GM10248 (cell line): ENCODE measurements around the gene ZIC1.

Source experiments
- CTCF ChIA-PET: fragments of 300-600 bp; sonication (Branson Sonifier 250); formaldehyde crosslinking; extraction: SDS; loops from one replicate; lab custom pipeline; 2021; ENCODE audit warnings: antibody characterized with exemption; lab: Yijun Ruan, JAX
- POLR2A ChIA-PET: fragments of 350-650 bp; sonication (Branson Sonifier 250); formaldehyde crosslinking; extraction: SDS; loops from one replicate; lab custom pipeline; 2020; ENCODE audit warnings: antibody characterized with exemption; lab: Yijun Ruan, JAX
- DNase-seq: peaks from one replicate; pipeline ENCODE4 v3.0.0; 2012; ENCODE audit errors: extremely low spot score
- TF ChIP-seq, protein P1 (sequence below): IDR thresholded peaks from 2 replicates; pipeline ENCODE4 v1.5.1; 2012; ENCODE audit warnings: mild to moderate bottlenecking, low read depth; ENCODE audit errors: extremely low read depth, missing control alignments, control extremely low read depth

Gene ZIC1

DNA sequence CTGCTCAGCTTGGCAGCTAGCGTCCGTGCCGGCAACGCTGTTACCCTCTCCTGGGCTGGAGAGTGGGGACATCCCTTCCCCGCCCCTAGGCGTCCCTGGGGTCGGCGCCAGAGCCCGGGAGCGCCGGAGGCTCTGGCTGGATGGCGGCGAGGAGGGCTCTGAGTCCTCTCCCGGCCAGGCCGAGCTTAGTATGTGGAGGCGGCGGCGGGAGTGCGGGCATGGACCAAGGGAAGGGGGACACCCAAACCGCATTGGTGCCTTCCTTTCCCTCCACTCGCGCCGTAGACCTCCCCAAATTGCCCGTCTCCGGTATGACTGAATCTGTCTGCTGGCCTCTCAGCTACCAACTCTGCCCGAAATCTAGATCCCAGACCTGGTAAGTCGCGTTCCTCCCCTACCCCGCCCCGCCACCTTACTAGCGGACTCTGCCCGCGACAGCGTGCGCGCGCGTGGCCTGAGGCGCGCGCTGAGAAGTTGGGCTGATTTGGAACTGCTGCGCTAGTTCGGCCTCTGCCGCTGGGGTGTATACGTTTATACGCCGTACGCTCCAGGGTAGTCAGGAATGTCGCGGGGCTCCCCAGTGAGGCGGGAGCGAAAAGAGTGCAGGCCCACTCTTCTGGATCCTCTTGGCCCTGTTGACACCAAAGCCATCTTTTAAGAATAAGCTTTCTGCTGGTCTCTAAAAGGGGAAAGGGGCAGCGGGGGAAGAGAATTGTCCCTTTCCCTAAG is 12.2 kb downstream of the ZIC1 start:
- no peak for DNase-seq
- ChIA-PET CTCF (no interaction called here), POLR2A (no interaction called here)
- TF ChIP-seq, protein P1, sequence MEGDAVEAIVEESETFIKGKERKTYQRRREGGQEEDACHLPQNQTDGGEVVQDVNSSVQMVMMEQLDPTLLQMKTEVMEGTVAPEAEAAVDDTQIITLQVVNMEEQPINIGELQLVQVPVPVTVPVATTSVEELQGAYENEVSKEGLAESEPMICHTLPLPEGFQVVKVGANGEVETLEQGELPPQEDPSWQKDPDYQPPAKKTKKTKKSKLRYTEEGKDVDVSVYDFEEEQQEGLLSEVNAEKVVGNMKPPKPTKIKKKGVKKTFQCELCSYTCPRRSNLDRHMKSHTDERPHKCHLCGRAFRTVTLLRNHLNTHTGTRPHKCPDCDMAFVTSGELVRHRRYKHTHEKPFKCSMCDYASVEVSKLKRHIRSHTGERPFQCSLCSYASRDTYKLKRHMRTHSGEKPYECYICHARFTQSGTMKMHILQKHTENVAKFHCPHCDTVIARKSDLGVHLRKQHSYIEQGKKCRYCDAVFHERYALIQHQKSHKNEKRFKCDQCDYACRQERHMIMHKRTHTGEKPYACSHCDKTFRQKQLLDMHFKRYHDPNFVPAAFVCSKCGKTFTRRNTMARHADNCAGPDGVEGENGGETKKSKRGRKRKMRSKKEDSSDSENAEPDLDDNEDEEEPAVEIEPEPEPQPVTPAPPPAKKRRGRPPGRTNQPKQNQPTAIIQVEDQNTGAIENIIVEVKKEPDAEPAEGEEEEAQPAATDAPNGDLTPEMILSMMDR = no peak

DNA sequence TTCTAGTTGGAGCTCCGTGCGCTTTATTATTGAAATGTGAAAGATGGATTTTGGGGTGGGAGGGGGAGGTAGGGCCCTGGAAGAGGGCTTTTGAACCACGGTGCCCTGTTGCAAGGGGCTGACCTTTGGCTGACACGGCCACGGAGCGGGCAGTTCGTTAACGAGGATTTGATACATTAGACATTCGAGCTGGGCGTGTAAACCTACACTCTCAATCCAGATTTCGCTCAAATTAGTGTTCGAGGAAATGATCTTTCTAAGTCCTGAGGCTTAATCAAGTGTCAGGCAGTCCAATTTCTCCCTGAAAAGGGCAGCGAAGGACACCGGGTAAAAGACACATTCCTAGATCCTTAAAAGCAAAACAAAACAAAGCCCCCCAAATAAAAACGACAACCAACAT is 13.0 kb downstream of the ZIC1 start:
- POLR2A ChIA-PET = no interaction called here

DNA sequence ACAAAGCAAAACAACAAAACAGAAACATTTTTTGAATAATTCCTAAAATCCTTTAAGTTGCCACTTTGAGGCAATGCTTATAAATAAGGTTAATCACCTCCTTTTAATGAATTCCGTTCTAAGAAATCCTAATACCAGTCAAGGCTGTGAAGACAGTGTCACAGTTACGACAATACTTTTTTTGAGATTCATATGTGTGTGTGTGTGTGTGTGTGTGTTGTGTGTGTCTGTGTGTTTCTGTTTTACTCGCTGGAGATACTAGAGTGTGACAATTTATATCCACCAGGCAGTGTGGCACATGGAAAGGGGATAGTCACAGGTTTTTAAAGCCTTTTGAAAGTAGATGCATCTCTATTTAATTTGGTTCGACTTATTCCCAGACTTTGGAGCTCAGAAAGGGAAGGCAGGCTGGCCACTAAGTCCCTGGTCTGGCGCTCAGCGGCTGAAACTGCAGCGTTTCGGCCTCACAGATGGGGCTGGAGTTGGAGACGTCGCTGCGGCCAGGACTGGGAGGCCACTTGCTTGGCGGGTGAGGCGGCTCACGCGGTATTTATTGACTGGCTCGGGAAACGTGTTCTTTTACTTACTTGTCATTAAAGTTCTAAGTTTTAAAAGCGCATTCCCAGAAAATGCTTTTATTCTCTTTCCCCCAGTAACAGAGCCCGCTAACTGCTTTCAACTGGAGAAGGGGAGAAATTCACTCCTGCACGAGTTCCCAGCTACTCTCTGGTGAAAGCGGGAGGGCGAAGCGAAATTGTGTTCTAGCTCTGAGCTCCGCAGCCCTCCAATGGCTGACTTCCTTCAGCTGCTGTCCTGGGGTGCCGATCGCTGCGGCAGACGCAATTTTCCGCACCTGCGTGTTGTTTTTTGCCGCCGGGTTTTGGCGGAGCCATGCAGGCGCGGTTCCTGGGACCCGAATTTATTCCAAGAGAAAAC is 13.7 kb downstream of the ZIC1 start:
- CTCF ChIA-PET = interaction anchor here (1.2 kb wide), 1 partner anchor 11 kb away, joined by 3 read pairs; no protein-coding TSS in a partner anchor
- DNase-seq = no peak
- TF ChIP-seq, protein P1 = no peak
- POLR2A ChIA-PET = no interaction called here

More for the DNA sequence above, 13.0 kb downstream of the ZIC1 start:
- no peak for DNase-seq
- TF ChIP-seq, protein P1 = no peak
- CTCF ChIA-PET = no interaction called here

DNA sequence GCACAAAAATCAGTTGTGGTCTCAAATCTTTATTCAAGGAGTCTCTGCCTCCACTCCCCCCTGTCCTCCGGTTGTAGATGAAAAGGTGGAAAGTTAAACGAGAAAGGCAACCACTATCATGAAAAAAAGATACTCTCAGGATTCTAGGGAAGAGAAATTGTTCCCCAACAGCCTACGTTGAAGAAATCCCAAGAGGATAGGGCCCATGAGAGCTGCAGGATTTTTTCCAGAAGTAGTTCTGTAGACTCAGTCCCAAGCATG is 14.3 kb downstream of the ZIC1 start:
- POLR2A ChIA-PET = no interaction called here
- TF ChIP-seq, protein P1 = no peak

DNA sequence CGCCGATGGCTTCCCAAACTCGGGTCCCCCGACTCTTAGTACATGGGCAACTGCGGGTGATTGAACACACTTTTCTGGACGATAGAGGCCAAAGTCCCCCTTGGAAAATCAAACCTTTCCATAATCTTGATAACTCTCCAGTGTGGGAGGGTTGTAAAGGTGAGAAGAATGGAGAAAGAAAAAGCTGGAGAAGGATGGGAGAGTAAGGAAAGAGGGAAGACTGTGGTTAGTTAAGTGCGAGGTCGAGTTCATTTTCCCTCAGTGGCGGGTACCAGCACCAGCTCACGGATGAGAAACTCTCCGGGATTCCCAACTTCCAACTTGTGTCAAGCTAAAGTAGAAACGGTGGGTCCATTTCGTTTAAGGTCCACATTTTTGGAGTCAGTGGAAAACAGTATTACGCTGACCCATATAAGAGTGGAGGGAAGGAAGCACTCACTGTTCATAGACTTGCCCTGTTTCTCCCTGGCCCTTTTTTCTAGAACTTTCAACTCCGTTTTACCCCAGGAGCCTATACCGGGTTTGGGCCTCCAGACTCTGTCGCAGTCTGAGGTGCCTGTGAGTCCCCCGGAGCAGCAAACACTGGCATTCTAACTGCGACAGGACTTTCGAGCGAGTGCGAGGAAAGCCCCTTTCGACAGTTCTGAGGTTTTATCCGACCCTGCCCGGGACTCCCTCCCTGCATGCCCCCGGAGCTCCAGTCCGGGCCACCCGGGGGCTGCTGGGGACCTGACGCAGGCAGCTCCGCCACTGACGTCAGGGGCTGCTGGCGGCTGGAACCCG is 14.8 kb downstream of the ZIC1 start:
- no peak for DNase-seq
- TF ChIP-seq, protein P1 = no peak
- ChIA-PET POLR2A (no interaction called here), CTCF (interaction anchor here (1.2 to 1.4 kb wide), 2 partner anchors 9 to 10 kb away, joined by 3 read pairs; no protein-coding TSS in a partner anchor)

More for the DNA sequence above, 14.3 kb downstream of the ZIC1 start:
- DNase-seq = no peak
- CTCF ChIA-PET = interaction anchor here (1.2 to 1.4 kb wide), 2 partner anchors 10 to 11 kb away, joined by 3 read pairs; no protein-coding TSS in a partner anchor
